Uterus (tissue), 2 donors: Measurements from ENCODE around the gene IFNA16.
"Not testable (repeated sequence)": the region's sequence is repeated elsewhere in the genome, so short reads cannot be mapped to it uniquely, and the experiment has no call there.

Experiments used
- CTCF ChIP-seq, 4 experiments: fragments of 200-600 bp in 2 of 4; fragments of 450-650 bp in 2 of 4; sonication (generic) in 2 of 4; IDR thresholded peaks; one replicate each; pipeline ENCODE4 v1.5.1; 2016 to 2019; ENCODE audit warnings: antibody characterized with exemption in 4 of 4, mild to moderate bottlenecking in 2 of 4, moderate library complexity in 1 of 4
- POLR2A ChIP-seq, 2 donors: fragments of 450-650 bp; IDR thresholded peaks; one replicate each; pipeline ENCODE4 v1.6.1; 2016; ENCODE audit warnings: antibody characterized with exemption in 2 of 2, mild to moderate bottlenecking in 1 of 2, moderate library complexity in 1 of 2

- TF ChIP-seq CTCF, POLR2A (IDR thresholded peaks at IDR 0.05): not testable (repeated sequence)
These were observed 29.6 kb downstream of the IFNA16 start, which contains the start of gene IFNA4 for GRCh38 chr9:21187487-21187886.
